Tibial artery (tissue), 4 donors: ENCODE results near the gene TCEAL3.
"Not testable (repeated sequence)": the region's sequence is repeated elsewhere in the genome, so short reads cannot be mapped to it uniquely, and the experiment has no call there.

ENCODE experiments used
- DNase-seq, 2 donors: peaks; one replicate each; pipeline ENCODE4 v3.0.0-alpha.2; 2019
- H3K27ac ChIP-seq, 2 donors: fragments of 200-600 bp; sonication (generic) in 1 of 2; 1 replicate in 1 of 2; 2 replicates in 1 of 2; pipeline ENCODE4 v1.5.1; 2018 to 2019; ENCODE audit warnings: mild to moderate bottlenecking in 1 of 2
- H3K27me3 ChIP-seq, 2 donors: fragments of 200-600 bp; sonication (generic) in 1 of 2; one replicate each; pipeline versions ENCODE4 v1.5.1 to v1.6.0; 2016 to 2019
- H3K36me3 ChIP-seq, 3 donors: fragments of 200-600 bp; sonication (generic) in 2 of 3; one replicate each; pipeline ENCODE4 v1.5.1; 2016 to 2019; ENCODE audit warnings: mild to moderate bottlenecking in 2 of 3
- H3K4me1 ChIP-seq, 4 donors: fragments of 200-600 bp; sonication (generic) in 2 of 4; 1 replicate in 3 of 4; 2 replicates in 1 of 4; pipeline ENCODE4 v1.5.1; 2016 to 2019
- H3K4me3 ChIP-seq, 2 donors: fragments of 200-600 bp; sonication (generic) in 1 of 2; 1 replicate in 1 of 2; 2 replicates in 1 of 2; pipeline ENCODE4 v1.5.1; 2018 to 2019; ENCODE audit warnings: mild to moderate bottlenecking in 2 of 2
- H3K9me3 ChIP-seq, 3 donors: fragments of 200-600 bp; sonication (generic) in 1 of 3; one replicate each; pipeline ENCODE4 v1.5.1; 2016 to 2019
- intact Hi-C: fragments of 100-400 bp; cut with DNase I; formaldehyde crosslinking; loops from one replicate; pipeline ENCODE4 v1.15.0; 2023; ENCODE audit warnings: low total_unique reads
- TF ChIP-seq, protein P1 (sequence below), 2 experiments: fragments of 200-600 bp in 1 of 2; fragments of 450-650 bp in 1 of 2; IDR thresholded peaks; one replicate each; pipeline ENCODE4 v1.5.1; 2017 to 2019; ENCODE audit warnings: antibody characterized with exemption in 2 of 2, mild to moderate bottlenecking in 1 of 2, moderate library complexity in 1 of 2

TCEAL3 gene

DNA sequence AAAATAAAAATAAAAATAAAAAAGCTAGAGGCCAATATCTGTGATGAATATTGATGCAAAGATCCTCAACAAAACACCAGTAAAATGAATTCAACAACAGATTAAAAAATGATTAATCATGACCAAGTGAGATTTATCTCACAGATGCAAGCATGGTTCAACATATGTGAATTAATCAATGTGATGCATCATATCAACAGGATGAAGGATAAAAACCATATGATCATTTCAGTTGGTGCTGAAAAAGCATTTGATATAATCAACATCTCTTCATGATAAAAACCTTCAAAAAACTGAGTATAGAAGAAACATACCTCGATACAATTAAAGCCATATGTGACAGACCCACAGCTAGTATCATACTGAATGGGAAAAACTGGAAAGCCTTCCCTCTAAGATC lies 39.9 kb downstream of the TCEAL3 start:
- Histone ChIP-seq H3K4me3 (no peak overlapping the region), H3K9me3 (peaks cover 0 to 4% (median 0%) of the 10 kb centered on the region in 3 donors), H3K27ac (no peak overlapping the region), H3K27me3 (no peaks in the 10 kb centered on the region), H3K4me1 (no peaks in the 10 kb centered on the region), H3K36me3 (no peaks in the 10 kb centered on the region)
- DNase-seq: no peak
- TF ChIP-seq, protein P1, sequence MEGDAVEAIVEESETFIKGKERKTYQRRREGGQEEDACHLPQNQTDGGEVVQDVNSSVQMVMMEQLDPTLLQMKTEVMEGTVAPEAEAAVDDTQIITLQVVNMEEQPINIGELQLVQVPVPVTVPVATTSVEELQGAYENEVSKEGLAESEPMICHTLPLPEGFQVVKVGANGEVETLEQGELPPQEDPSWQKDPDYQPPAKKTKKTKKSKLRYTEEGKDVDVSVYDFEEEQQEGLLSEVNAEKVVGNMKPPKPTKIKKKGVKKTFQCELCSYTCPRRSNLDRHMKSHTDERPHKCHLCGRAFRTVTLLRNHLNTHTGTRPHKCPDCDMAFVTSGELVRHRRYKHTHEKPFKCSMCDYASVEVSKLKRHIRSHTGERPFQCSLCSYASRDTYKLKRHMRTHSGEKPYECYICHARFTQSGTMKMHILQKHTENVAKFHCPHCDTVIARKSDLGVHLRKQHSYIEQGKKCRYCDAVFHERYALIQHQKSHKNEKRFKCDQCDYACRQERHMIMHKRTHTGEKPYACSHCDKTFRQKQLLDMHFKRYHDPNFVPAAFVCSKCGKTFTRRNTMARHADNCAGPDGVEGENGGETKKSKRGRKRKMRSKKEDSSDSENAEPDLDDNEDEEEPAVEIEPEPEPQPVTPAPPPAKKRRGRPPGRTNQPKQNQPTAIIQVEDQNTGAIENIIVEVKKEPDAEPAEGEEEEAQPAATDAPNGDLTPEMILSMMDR (IDR thresholded peaks at IDR 0.05): no peak
- intact Hi-C loops: no loop called here

DNA sequence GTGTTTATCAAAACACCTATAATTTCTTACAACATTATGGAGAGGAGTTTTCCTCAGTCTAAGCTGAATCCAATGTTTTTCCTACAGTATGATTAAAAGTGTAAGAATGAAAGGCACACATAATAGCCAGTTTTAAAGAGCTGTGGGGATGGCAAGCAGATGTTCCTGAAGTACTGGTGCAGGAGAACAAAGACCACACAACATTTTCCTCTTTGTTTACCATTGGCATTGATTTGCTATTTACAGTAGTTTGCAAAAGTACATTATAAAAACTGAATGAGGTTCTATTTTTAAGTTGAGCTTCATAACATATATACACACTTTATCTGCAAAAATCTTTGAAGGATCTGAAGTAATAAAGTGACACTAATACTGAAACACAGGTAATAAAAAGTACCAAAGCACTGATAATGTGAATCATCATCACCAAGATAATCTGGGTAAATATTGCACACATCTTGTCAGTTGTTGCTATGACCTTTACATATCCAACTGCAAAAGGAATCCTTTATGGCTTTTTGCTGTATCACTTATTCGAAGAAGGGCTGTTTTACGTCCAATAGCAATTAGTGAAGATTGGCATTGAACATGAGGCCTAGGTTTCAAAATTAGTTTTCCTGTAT lies 43.5 kb downstream of the TCEAL3 start:
- H3K27me3 ChIP-seq: no peaks in the 10 kb centered on the region
- intact Hi-C loops: no loop called here
- H3K36me3 ChIP-seq: no peaks in the 10 kb centered on the region
- TF ChIP-seq, protein P1 (IDR thresholded peaks at IDR 0.05): no peak
- no peak for DNase-seq
- H3K27ac ChIP-seq: no peak overlapping the region
- H3K9me3 ChIP-seq: peaks cover 0 to 4% (median 0%) of the 10 kb centered on the region in 3 donors
- no peak overlapping the region for H3K4me3 ChIP-seq
- no peaks in the 10 kb centered on the region for H3K4me1 ChIP-seq

DNA sequence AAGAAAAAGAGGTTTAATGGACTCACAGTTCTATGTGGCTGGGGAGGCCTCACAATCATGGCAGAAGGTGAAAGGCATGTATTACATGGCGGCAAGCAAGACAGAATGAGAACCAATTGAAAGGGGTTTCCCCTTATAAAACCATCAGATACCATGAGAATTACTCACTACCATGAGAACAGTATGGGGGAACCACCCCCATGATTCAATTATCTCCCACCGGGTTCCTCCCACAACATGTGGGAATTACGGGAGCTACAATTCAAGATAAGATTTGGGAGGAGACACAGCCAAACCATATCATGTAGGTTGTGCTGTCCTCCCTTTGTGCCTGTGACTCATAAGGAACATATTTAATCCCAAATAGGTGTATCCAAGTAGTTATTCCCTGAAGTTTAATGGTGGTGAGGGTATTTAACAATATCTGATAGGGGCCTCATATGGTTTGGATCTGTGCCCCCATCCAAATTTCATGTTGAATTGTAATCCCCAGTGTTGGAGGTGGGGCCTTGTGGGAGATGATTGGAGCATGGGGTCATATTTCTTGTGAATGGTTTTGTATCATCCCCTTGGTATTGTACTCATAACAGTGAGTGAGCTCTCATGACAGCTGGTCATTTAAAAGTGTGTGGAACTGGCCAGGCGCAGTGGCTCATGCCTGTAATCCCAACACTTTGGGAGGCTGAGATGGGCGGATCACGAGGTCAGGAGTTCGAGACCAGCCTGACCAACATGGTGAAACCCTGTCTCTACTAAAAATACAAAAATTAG lies 47.7 kb downstream of the TCEAL3 start:
- H3K27ac ChIP-seq, H3K4me3 ChIP-seq, intact Hi-C loops, DNase-seq, H3K36me3 ChIP-seq, H3K4me1 ChIP-seq, H3K27me3 ChIP-seq, H3K9me3 ChIP-seq: not testable (repeated sequence)

DNA sequence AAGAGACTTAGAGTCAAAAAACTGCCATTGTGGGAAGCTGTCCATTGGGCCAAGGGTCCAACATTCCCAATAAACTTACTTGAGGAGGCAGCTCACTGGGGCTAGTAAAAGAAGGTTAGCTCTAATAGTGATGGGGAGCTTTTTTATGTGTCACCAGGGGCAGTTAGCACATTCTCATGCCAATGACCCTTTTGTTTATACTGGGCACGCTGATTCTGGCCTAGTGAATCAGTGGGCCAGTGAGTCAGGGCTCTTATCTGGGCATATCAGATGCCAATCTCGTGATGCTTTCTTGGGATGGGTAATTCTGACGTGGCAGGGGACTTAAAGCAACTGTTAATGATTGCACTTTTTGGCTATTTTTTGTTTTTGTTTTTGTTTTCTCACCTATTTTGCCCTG lies 48.9 kb downstream of the TCEAL3 start:
- Histone ChIP-seq H3K27me3 (no peaks in the 10 kb centered on the region), H3K36me3 (no peaks in the 10 kb centered on the region), H3K4me3 (no peak overlapping the region), H3K9me3 (no peaks in the 10 kb centered on the region), H3K4me1 (no peaks in the 10 kb centered on the region), H3K27ac (no peak overlapping the region)
- no peak for DNase-seq
- TF ChIP-seq, protein P1 (IDR thresholded peaks at IDR 0.05): no peak
- intact Hi-C loops: no loop called here

DNA sequence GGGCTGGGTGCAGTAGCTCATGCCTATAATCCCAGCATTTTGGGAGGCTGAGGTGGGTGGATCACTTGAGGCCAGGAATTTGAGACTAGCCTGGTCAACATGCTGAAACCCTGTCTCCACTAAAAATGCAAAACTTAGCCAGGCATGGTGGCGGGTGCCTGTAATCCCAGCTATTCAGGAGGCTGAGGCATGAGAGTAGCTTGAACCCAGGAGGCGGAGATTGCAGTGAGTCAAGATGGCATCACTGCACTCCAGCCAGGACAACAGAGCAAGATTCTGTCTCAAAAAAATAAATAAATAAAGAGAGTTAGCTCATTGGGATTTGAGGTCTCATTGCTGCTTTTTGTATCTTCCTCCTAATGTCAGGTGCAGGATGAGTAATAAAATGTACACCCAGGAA lies 49.3 kb downstream of the TCEAL3 start:
- H3K4me3 ChIP-seq, DNase-seq, H3K4me1 ChIP-seq, H3K36me3 ChIP-seq, intact Hi-C loops, H3K9me3 ChIP-seq, H3K27me3 ChIP-seq, H3K27ac ChIP-seq: not testable (repeated sequence)

DNA sequence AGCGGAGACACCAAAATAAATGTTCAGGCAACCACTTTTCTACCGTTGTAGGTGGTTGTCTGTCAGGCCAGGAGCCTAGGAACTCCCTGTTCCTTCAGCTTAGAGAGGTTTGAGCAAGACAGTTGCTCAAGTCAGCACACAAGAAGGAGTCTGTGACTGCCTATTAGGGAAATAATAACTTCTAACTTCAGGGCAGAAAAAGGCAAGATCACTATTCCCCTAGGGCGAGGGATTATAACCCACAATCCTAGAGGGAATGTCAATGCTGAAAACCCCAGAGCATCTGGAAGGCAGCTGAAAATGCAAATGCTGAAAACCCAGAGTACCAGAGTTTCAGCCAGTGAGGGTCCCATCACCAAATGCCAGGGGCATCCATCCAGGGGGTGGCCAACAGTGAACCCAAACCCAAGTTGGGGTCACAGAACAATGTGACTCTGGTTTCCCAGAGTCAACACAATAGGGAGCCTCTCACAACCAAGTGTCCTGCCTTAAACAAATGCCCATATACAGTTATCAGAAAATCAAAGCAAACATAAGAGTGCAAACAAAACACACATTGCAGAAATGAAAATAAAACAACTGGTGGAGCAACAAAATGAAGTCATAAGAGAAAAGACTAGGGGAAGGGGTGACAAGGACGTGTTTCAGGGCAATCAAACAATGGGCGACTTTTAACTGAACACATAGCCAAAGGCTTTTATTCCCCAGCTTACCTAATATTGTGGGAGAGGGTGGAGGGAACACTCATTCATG lies 51.1 kb downstream of the TCEAL3 start:
- intact Hi-C loops: no loop called here
- H3K9me3 ChIP-seq: no peaks in the 10 kb centered on the region
- TF ChIP-seq, protein P1 (IDR thresholded peaks at IDR 0.05): no peak

DNA sequence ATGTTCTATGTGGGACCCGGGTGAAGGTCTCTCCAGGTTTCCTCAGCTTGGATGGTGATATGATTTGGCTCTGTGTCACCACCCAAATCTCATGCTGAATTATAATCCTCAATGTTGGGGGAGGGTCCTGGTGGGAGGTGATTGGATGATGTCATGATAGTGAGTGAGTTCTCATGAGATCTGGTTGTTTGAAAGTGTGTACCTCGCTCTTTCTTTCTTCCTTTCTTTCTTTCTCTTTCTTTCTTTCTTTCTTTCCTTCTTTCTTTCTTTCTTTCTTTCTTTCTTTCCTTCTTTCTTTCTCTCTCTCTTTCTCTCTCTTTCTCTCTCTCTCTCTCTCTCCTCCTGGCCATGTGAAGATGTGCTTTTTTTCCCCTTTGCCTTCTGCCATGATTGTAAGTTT lies 51.7 kb downstream of the TCEAL3 start:
- H3K27me3 ChIP-seq, DNase-seq, H3K36me3 ChIP-seq, intact Hi-C loops, H3K4me1 ChIP-seq, H3K4me3 ChIP-seq, H3K9me3 ChIP-seq, H3K27ac ChIP-seq: not testable (repeated sequence)

More for the DNA sequence above, 51.1 kb downstream of the TCEAL3 start:
- Histone ChIP-seq H3K27me3 (no peaks in the 10 kb centered on the region), H3K4me3 (no peak overlapping the region), H3K27ac (no peak overlapping the region), H3K4me1 (peaks cover 0 to under 1% (median 0%) of the 10 kb centered on the region in 4 donors), H3K36me3 (no peaks in the 10 kb centered on the region)
- DNase-seq: no peak
